CD4-positive, CD25-positive, alpha-beta regulatory T cell (primary cell): ENCODE measurements around the gene LHPP. TPM values are rescaled to one million over a fixed set of nuclear protein-coding genes. Genes with fewer than 3 reads are reported as not detected.
A peak's percentile ranks its signal among the peaks of the same experiment; 100 is the strongest.

ENCODE experiments used
- ATAC-seq, 2 donors: fragments of 150-1000 bp; cut with Tn5 transposase; one replicate each; pipeline ENCODE4 v1.10.0; 2021; ENCODE audit warnings: low read depth in 2 of 2, moderate number of reproducible peaks in 2 of 2, moderate library complexity in 1 of 2
- DNase-seq, 3 donors: peaks; one replicate each; pipeline versions ENCODE4 v3.0.0 to v3.0.0-alpha.2; 2012 to 2022; ENCODE audit warnings: mixed read lengths in 1 of 3
- H3K27ac ChIP-seq: one replicate; pipeline ENCODE4 v1.7.0; 2013; ENCODE audit warnings: mild to moderate bottlenecking, low read length; ENCODE audit not compliant: insufficient read depth, poor library complexity, severe bottlenecking
- H3K27me3 ChIP-seq: one replicate; pipeline ENCODE4 v1.7.0; 2013; ENCODE audit warnings: low read length; ENCODE audit not compliant: control insufficient read depth, insufficient read depth
- H3K36me3 ChIP-seq: one replicate; pipeline ENCODE4 v1.7.0; 2013; ENCODE audit warnings: mild to moderate bottlenecking, low read length, moderate library complexity; ENCODE audit not compliant: control insufficient read depth, insufficient read depth
- H3K4me1 ChIP-seq: 2 replicates; pipeline ENCODE4 v1.7.0; 2013; ENCODE audit warnings: mild to moderate bottlenecking, low read length; ENCODE audit not compliant: insufficient read depth, control insufficient read depth, poor library complexity, severe bottlenecking
- H3K4me3 ChIP-seq: one replicate; pipeline ENCODE4 v1.7.0; 2013; ENCODE audit warnings: low read depth, mild to moderate bottlenecking, low read length, moderate library complexity
- H3K9me3 ChIP-seq, 2 experiments: 1 replicate in 1 of 2; 2 replicates in 1 of 2; pipeline ENCODE4 v1.7.0; 2013; ENCODE audit warnings: low read length in 2 of 2, mild to moderate bottlenecking in 1 of 2, moderate library complexity in 1 of 2; ENCODE audit not compliant: control insufficient read depth in 2 of 2
- H3K27ac Mint-ChIP-seq, 3 donors: one replicate each; pipeline ENCODE4 v1.8.0; 2020 to 2022; ENCODE audit warnings: mild to moderate bottlenecking in 3 of 3, mixed read lengths in 3 of 3, moderate library complexity in 2 of 3
- H3K27me3 Mint-ChIP-seq: one replicate; pipeline ENCODE4 v1.8.0; 2022; ENCODE audit warnings: mild to moderate bottlenecking, mixed read lengths
- H3K36me3 Mint-ChIP-seq: one replicate; pipeline ENCODE4 v1.8.0; 2020; ENCODE audit warnings: mixed read lengths
- H3K4me1 Mint-ChIP-seq, 4 donors: one replicate each; pipeline ENCODE4 v1.8.0; 2020 to 2022; ENCODE audit warnings: mixed read lengths in 4 of 4, mild to moderate bottlenecking in 1 of 4
- H3K4me3 Mint-ChIP-seq, 4 donors: one replicate each; pipeline ENCODE4 v1.8.0; 2020 to 2022; ENCODE audit warnings: mild to moderate bottlenecking in 4 of 4, mixed read lengths in 4 of 4, moderate library complexity in 3 of 4
- H3K9me3 Mint-ChIP-seq, 7 donors: one replicate each; pipeline ENCODE4 v1.8.0; 2020 to 2022; ENCODE audit warnings: mixed read lengths in 7 of 7, mild to moderate bottlenecking in 3 of 7, moderate library complexity in 2 of 7
- polyA plus RNA-seq, 4 donors: library from polyadenylated mRNA; unstranded; fragments of 300-500 nt; fragmentation: Illumina TruSeq; gene quantifications; one replicate each; pipeline ENCODE4 v1.2.3, GENCODE V29; 2021
- total RNA-seq: library from RNA; stranded (reverse); gene quantifications from one replicate; pipeline ENCODE4 v1.2.3, GENCODE V29; 2022

LHPP gene
- total and polyA plus RNA-seq, 5 donors from 2014 or later, result 20.1 to 29.2 (median 25.0) TPM

GRCh38 chr10:124630551-124630950 is 168.9 kb downstream of the LHPP start:
- Mint-ChIP-seq H3K36me3 (peaks cover 14% of the 10 kb centered on the region), H3K9me3 (peaks cover 0 to 5% (median 0%) of the 10 kb centered on the region in 7 donors), H3K27ac (peak overlapping the region in 2 of 3 donors; percentile 20 to 31), H3K27me3 (no peaks in the 10 kb centered on the region), H3K4me3 (peak overlapping the region in 1 of 4 donors; percentile 63), H3K4me1 (peaks cover 7 to 80% (median 42%) of the 10 kb centered on the region in 4 donors)
- peaks cover 38% of the 10 kb centered on the region for H3K4me1 ChIP-seq
- no peak overlapping the region for H3K27ac ChIP-seq
- no peaks in the 10 kb centered on the region for H3K27me3 ChIP-seq
- ATAC-seq (no peak), DNase-seq (no peak)
- peaks cover 6% of the 10 kb centered on the region for H3K36me3 ChIP-seq
- no peak overlapping the region for H3K4me3 ChIP-seq
- H3K9me3 ChIP-seq, result peaks cover 0 to 5% of the 10 kb centered on the region in 2 experiments

GRCh38 chr10:124632064-124632531 is 170.5 kb downstream of the LHPP start:
- peak overlapping the region in 1 of 4 donors; percentile 21 for H3K4me3 Mint-ChIP-seq
- H3K27ac Mint-ChIP-seq, result peak overlapping the region in 1 of 3 donors; percentile 20
- DNase-seq (peak in 1 of 3 donors; percentile 45), ATAC-seq (peak in 1 of 2 donors; percentile 18)
- peaks cover 0 to 5% (median 0%) of the 10 kb centered on the region in 7 donors for H3K9me3 Mint-ChIP-seq
- peaks cover 6% of the 10 kb centered on the region for H3K36me3 ChIP-seq
- no peaks in the 10 kb centered on the region for H3K27me3 Mint-ChIP-seq
- peaks cover 0 to 5% of the 10 kb centered on the region in 2 experiments for H3K9me3 ChIP-seq
- no peaks in the 10 kb centered on the region for H3K27me3 ChIP-seq
- H3K4me3 ChIP-seq, result no peak overlapping the region
- peaks cover 38% of the 10 kb centered on the region for H3K4me1 ChIP-seq
- H3K4me1 Mint-ChIP-seq, result peaks cover 8 to 86% (median 47%) of the 10 kb centered on the region in 4 donors
- peak overlapping the region; percentile 7 for H3K27ac ChIP-seq
- H3K36me3 Mint-ChIP-seq, result peaks cover 14% of the 10 kb centered on the region

DNA sequence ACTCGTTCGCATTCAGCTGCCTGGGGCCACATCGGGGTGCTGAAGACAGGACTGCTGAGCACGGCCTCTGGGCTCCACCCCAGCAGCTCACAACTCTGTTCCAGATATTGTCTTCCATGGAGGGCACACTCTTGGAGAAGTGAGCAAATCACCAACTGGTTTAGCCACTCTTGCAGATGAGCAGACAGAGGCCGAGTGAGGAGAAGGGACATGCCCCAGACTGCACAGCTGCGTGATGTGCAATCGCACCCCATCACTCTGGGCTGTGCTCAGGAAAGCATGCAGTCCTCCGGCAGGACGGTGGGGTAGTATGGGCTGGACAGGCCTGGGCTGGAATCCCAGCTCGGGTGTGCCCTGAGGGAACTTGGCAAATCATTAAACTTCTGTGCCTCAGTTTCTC is 170.9 kb downstream of the LHPP start:
- H3K27ac ChIP-seq, result no peak overlapping the region
- DNase-seq (no peak), ATAC-seq (no peak)
- peak overlapping the region in 2 of 3 donors; percentile 45 to 92 for H3K27ac Mint-ChIP-seq
- H3K36me3 Mint-ChIP-seq, result peaks cover 14% of the 10 kb centered on the region
- H3K9me3 Mint-ChIP-seq, result peaks cover 0 to 5% (median 0%) of the 10 kb centered on the region in 7 donors
- H3K27me3 Mint-ChIP-seq, result no peaks in the 10 kb centered on the region
- H3K36me3 ChIP-seq, result peaks cover 6% of the 10 kb centered on the region
- H3K4me1 ChIP-seq, result peaks cover 38% of the 10 kb centered on the region
- H3K4me3 ChIP-seq, result no peak overlapping the region
- H3K9me3 ChIP-seq, result peaks cover 0 to 5% of the 10 kb centered on the region in 2 experiments
- H3K4me1 Mint-ChIP-seq, result peaks cover 8 to 86% (median 48%) of the 10 kb centered on the region in 4 donors
- H3K27me3 ChIP-seq, result no peaks in the 10 kb centered on the region
- H3K4me3 Mint-ChIP-seq, result peak overlapping the region in 1 of 4 donors; percentile 15

DNA sequence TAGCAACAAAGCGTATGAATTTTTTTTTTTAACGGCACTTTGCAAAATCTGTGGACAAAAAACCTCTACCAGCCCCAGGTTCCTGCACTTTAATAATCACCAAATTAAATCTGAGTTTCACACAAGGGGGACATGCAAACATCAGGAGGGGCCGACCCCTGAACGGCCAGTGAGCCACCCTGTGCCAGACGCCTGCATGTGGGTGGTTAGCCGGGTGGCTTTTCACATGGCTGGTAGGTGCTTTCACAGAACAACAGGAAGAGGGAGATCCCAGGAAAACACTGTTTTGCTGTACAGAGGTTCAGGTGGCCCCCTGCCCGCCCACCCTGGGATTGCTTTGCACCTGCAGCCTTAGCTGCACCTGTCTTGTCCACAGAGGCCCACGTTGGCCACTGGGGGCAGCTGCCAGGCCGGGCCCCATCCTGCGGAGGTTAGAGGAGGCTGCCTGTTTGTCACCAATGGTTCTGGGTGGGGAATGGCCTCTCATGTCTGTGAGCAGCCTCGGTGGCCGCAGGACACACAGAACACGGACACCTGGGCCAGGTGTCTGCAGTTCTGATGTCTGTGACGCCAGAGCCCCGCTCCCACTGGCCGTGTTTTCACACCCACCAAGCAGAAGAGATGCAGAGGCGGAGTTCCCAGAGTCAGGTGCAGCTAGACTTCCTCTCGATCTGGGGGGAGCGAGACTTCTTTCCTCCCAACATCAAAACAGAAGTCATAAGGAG is 174.8 kb downstream of the LHPP start:
- H3K4me1 ChIP-seq, result peaks cover 65% of the 10 kb centered on the region

DNA sequence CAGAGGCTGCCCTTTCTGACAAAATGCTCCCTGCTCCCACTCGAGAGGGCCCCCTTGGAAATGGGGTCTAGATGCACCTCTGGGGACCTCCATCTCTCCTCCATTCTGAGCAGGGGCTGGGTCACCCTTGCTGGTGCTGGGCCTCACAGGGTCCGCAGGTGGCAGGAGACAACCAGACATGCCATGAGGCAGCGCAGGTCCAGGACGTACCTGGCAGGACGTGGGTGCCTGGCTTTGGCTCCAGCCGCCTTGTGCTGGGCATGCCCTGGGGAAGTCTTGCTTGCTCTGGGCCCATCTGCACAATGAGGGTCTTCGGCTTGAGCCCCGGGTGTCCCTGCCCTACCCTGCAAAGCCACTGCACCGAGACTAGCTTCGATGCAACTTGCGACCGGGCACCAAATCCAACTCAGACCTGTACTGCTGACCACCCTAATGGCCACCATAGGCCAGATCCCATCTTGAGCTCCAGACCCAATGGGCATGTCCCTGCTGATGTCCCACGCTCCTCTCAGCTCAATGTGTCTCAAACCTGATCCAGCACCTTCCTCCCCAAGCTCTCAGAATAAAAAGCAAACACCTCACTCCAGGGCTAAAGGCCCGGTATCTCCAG is 175.6 kb downstream of the LHPP start:
- peaks cover 0 to 5% of the 10 kb centered on the region in 2 experiments for H3K9me3 ChIP-seq
- Mint-ChIP-seq H3K27ac (peak overlapping the region; percentile 85 to 97 (median 94)), H3K9me3 (peaks cover 0 to 5% (median 1%) of the 10 kb centered on the region in 7 donors), H3K27me3 (no peaks in the 10 kb centered on the region), H3K36me3 (peaks cover 14% of the 10 kb centered on the region), H3K4me3 (peak overlapping the region; percentile 16 to 88 (median 82)), H3K4me1 (peaks cover 15 to 94% (median 56%) of the 10 kb centered on the region in 4 donors)
- peaks cover 6% of the 10 kb centered on the region for H3K36me3 ChIP-seq
- H3K27ac ChIP-seq, result peak overlapping the region; percentile 62
- DNase-seq (no peak), ATAC-seq (no peak)
- H3K4me1 ChIP-seq, result peaks cover 67% of the 10 kb centered on the region
- no peaks in the 10 kb centered on the region for H3K27me3 ChIP-seq
- peak overlapping the region; percentile 52 for H3K4me3 ChIP-seq

More for the DNA sequence above, 174.8 kb downstream of the LHPP start:
- peak overlapping the region; percentile 85 to 97 (median 94) for H3K27ac Mint-ChIP-seq
- H3K9me3 Mint-ChIP-seq, result peaks cover 0 to 5% (median 0%) of the 10 kb centered on the region in 7 donors
- DNase-seq (peak in 2 of 3 donors; percentile 54 to 59), ATAC-seq (peak; percentile 50 to 62)
- peak overlapping the region; percentile 62 for H3K27ac ChIP-seq
- peak overlapping the region; percentile 52 for H3K4me3 ChIP-seq
- H3K9me3 ChIP-seq, result peaks cover 0 to 5% of the 10 kb centered on the region in 2 experiments
- H3K27me3 ChIP-seq, result no peaks in the 10 kb centered on the region
- H3K27me3 Mint-ChIP-seq, result no peaks in the 10 kb centered on the region
- peaks cover 14% of the 10 kb centered on the region for H3K36me3 Mint-ChIP-seq
- H3K4me3 Mint-ChIP-seq, result peak overlapping the region; percentile 16 to 91 (median 84)
- H3K4me1 Mint-ChIP-seq, result peaks cover 15 to 93% (median 51%) of the 10 kb centered on the region in 4 donors
- peaks cover 6% of the 10 kb centered on the region for H3K36me3 ChIP-seq

- Mint-ChIP-seq H3K4me1 (peaks cover 17 to 93% (median 60%) of the 10 kb centered on the region in 4 donors), H3K36me3 (peaks cover 16% of the 10 kb centered on the region), H3K4me3 (peak overlapping the region in 3 of 4 donors; percentile 16 to 88 (median 80)), H3K27me3 (no peaks in the 10 kb centered on the region), H3K9me3 (peaks cover 0 to 5% (median 1%) of the 10 kb centered on the region in 7 donors), H3K27ac (peak overlapping the region; percentile 85 to 97 (median 94))
- H3K27ac ChIP-seq, result peak overlapping the region; percentile 62
- peaks cover 0 to 5% of the 10 kb centered on the region in 2 experiments for H3K9me3 ChIP-seq
- no peak for ATAC-seq
- peaks cover 70% of the 10 kb centered on the region for H3K4me1 ChIP-seq
- H3K36me3 ChIP-seq, result peaks cover 7% of the 10 kb centered on the region
- H3K4me3 ChIP-seq, result no peak overlapping the region
- no peaks in the 10 kb centered on the region for H3K27me3 ChIP-seq
- DNase-seq, result no peak
These were observed 176.1 kb downstream of the LHPP start for GRCh38 chr10:124637746-124638145.

GRCh38 chr10:124639206-124639605 is 177.6 kb downstream of the LHPP start:
- H3K27me3 Mint-ChIP-seq, result no peaks in the 10 kb centered on the region
- Histone ChIP-seq H3K27ac (peak overlapping the region; percentile 28), H3K36me3 (peaks cover 7% of the 10 kb centered on the region), H3K9me3 (peaks cover 0 to 5% of the 10 kb centered on the region in 2 experiments), H3K4me1 (peaks cover 77% of the 10 kb centered on the region), H3K4me3 (no peak overlapping the region), H3K27me3 (no peaks in the 10 kb centered on the region)
- ATAC-seq (no peak), DNase-seq (no peak)
- H3K4me1 Mint-ChIP-seq, result peaks cover 22 to 90% (median 51%) of the 10 kb centered on the region in 4 donors
- H3K4me3 Mint-ChIP-seq, result peak overlapping the region in 1 of 4 donors; percentile 16
- H3K36me3 Mint-ChIP-seq, result peaks cover 10% of the 10 kb centered on the region
- peak overlapping the region; percentile 35 to 94 (median 83) for H3K27ac Mint-ChIP-seq
- H3K9me3 Mint-ChIP-seq, result peaks cover 0 to 5% (median 0%) of the 10 kb centered on the region in 7 donors
